NOMO-1 treated with DMSO at 0.1 percent for 48 hours (cell line): Measurements from ENCODE around the gene MICU2.
"Not testable (repeated sequence)": the region's sequence is repeated elsewhere in the genome, so short reads cannot be mapped to it uniquely, and the experiment has no call there.

Source experiments
- DNase-seq: peaks from one replicate; lab custom pipeline; 2025; ENCODE audit not compliant: unreplicated experiment; lab: John Stamatoyannopoulos, UW

Gene MICU2

GRCh38 chr13:21595546-21595822 lies 8.5 kb downstream of the MICU2 start:
- DNase-seq = no peak

- no peak for DNase-seq
Observed at GRCh38 chr13:21594715-21595545, 9.0 kb downstream of the MICU2 start.

- not testable (repeated sequence) for DNase-seq
Observed at GRCh38 chr13:21590665-21591456, 13.1 kb downstream of the MICU2 start.

- DNase-seq = no peak
Observed at GRCh38 chr13:21590231-21590630, 13.7 kb downstream of the MICU2 start.

GRCh38 chr13:21589510-21589909 lies 14.5 kb downstream of the MICU2 start:
- DNase-seq = not testable (repeated sequence)

GRCh38 chr13:21588411-21588810 lies 15.6 kb downstream of the MICU2 start:
- not testable (repeated sequence) for DNase-seq

- DNase-seq = peak; percentile 9
Observed at GRCh38 chr13:21584973-21585592, 18.9 kb downstream of the MICU2 start.

- DNase-seq = no peak
Observed at GRCh38 chr13:21583478-21583877, 20.5 kb downstream of the MICU2 start.

GRCh38 chr13:21580736-21581135 lies 23.2 kb downstream of the MICU2 start:
- no peak for DNase-seq

GRCh38 chr13:21579754-21580316 lies 24.1 kb downstream of the MICU2 start:
- peak; percentile 93 for DNase-seq

GRCh38 chr13:21578748-21579147 lies 25.2 kb downstream of the MICU2 start:
- no peak for DNase-seq

- DNase-seq = no peak
Observed at GRCh38 chr13:21576426-21576825, 27.5 kb downstream of the MICU2 start.

- DNase-seq = no peak
Observed at GRCh38 chr13:21573920-21574712, 29.9 kb downstream of the MICU2 start.

GRCh38 chr13:21569686-21570085 lies 34.3 kb downstream of the MICU2 start:
- no peak for DNase-seq

- no peak for DNase-seq
Observed at GRCh38 chr13:21568854-21569253, 35.1 kb downstream of the MICU2 start.

- no peak for DNase-seq
Observed at GRCh38 chr13:21567714-21568113, 36.3 kb downstream of the MICU2 start.

GRCh38 chr13:21557995-21558394 lies 46.0 kb downstream of the MICU2 start:
- DNase-seq = peak; percentile 29

GRCh38 chr13:21556051-21556450 lies 47.9 kb downstream of the MICU2 start:
- DNase-seq = no peak

- DNase-seq = not testable (repeated sequence)
Observed at GRCh38 chr13:21553261-21553660, 50.7 kb downstream of the MICU2 start.

- no peak for DNase-seq
Observed at GRCh38 chr13:21550918-21551317, 53.1 kb downstream of the MICU2 start.

- DNase-seq = no peak
Observed at GRCh38 chr13:21549633-21550032, 54.3 kb downstream of the MICU2 start.
